ENCODE data around the gene CAMTA1.

The CAMTA1 gene

GRCh38 chr1:7250597-7251453, 465.6 kb downstream of the CAMTA1 start:
- no peak for DNase-seq

- no peak for DNase-seq
Measured at GRCh38 chr1:7251454-7251800, 466.2 kb downstream of the CAMTA1 start.

GRCh38 chr1:7252411-7253117, 467.3 kb downstream of the CAMTA1 start:
- DNase-seq = no peak

GRCh38 chr1:7253118-7253480, 467.8 kb downstream of the CAMTA1 start:
- DNase-seq = no peak

- no peak for DNase-seq
Measured at GRCh38 chr1:7253988-7254587, 468.8 kb downstream of the CAMTA1 start.

GRCh38 chr1:7255303-7256058, 470.2 kb downstream of the CAMTA1 start:
- no peak for DNase-seq

- DNase-seq = no peak
Measured at GRCh38 chr1:7256526-7256925, 471.3 kb downstream of the CAMTA1 start.

GRCh38 chr1:7257225-7257624, 472.0 kb downstream of the CAMTA1 start:
- no peak for DNase-seq

GRCh38 chr1:7258589-7259135, 473.4 kb downstream of the CAMTA1 start:
- no peak for DNase-seq

GRCh38 chr1:7259955-7260354, 474.7 kb downstream of the CAMTA1 start:
- DNase-seq = no peak

GRCh38 chr1:7261490-7261889, 476.2 kb downstream of the CAMTA1 start:
- no peak for DNase-seq

GRCh38 chr1:7262611-7263010, 477.4 kb downstream of the CAMTA1 start:
- DNase-seq = no peak

GRCh38 chr1:7263021-7263960, 478.0 kb downstream of the CAMTA1 start:
- DNase-seq = no peak

- DNase-seq = no peak
Measured at GRCh38 chr1:7264101-7264500, 478.8 kb downstream of the CAMTA1 start.

- DNase-seq = no peak
Measured at GRCh38 chr1:7265771-7266371, 480.6 kb downstream of the CAMTA1 start.

GRCh38 chr1:7266561-7266960, 481.3 kb downstream of the CAMTA1 start:
- no peak for DNase-seq

GRCh38 chr1:7267493-7267892, 482.2 kb downstream of the CAMTA1 start:
- no peak for DNase-seq

- no peak for DNase-seq
Measured at GRCh38 chr1:7268983-7269382, 483.7 kb downstream of the CAMTA1 start.

GRCh38 chr1:7269525-7269924, 484.3 kb downstream of the CAMTA1 start:
- DNase-seq = no peak

GRCh38 chr1:7274256-7274655, 489.0 kb downstream of the CAMTA1 start:
- no peak for DNase-seq

GRCh38 chr1:7278045-7278444, 492.8 kb downstream of the CAMTA1 start:
- DNase-seq = no peak
